ENCODE results near the gene STPG1.
A peak's percentile ranks its signal among the peaks of the same experiment; 100 is the strongest.

Gene STPG1

GRCh38 chr1:24323281-24323680, 90.3 kb downstream of the STPG1 start:
- Histone ChIP-seq H2BK15ac (ENCODE audit: low read depth, poor library complexity, severe bottlenecking) (peak overlapping the region; percentile 32), H3K79me1 (replicated peaks; ENCODE audit: low read length, poor library complexity, severe bottlenecking) (no peaks in the 10 kb centered on the region), H2BK5ac (ENCODE audit: low read depth, low read length, poor library complexity, severe bottlenecking) (no peak overlapping the region), H2BK12ac (ENCODE audit: low read length in 2 of 2) (no peak overlapping the region), H3K4me1 (ENCODE audit: control insufficient read depth, insufficient read depth, low read depth, low read length) (peaks cover 24% of the 10 kb centered on the region), H3K36me3 (ENCODE audit: control insufficient read depth in 1 of 2, insufficient read depth in 2 of 2, low read depth in 1 of 2, low read length in 2 of 2) (no peaks in the 10 kb centered on the region), H3K27me3 (ENCODE audit: control insufficient read depth in 1 of 2, insufficient read depth in 1 of 2, low read length in 2 of 2) (peaks cover 70 to 89% of the 10 kb centered on the region in 2 experiments), H3K4me2 (ENCODE audit: low read length, poor library complexity, severe bottlenecking) (no peak overlapping the region), H3K14ac (ENCODE audit: low read length in 2 of 2) (no peak overlapping the region), H3K9ac (ENCODE audit: low read length) (no peak overlapping the region), H3K9me3 (ENCODE audit: control insufficient read depth, low read length) (no peaks in the 10 kb centered on the region), H2AK5ac (ENCODE audit: low read length, severe bottlenecking) (peak overlapping the region; percentile 72), H3K18ac (ENCODE audit: low read depth in 1 of 2, low read length in 2 of 2) (no peak overlapping the region), H3K4ac (ENCODE audit: low read depth in 1 of 2, low read length in 2 of 2) (no peak overlapping the region), H2BK120ac (ENCODE audit: low read depth, low read length) (no peak overlapping the region), H3K27ac (ENCODE audit: low read length, poor library complexity, severe bottlenecking) (no peak overlapping the region), H2AFZ (ENCODE audit: low read depth, low read length) (no peak overlapping the region), H4K91ac (ENCODE audit: low read length) (no peak overlapping the region), H3K23ac (ENCODE audit: low read length in 2 of 2) (no peak overlapping the region), H4K8ac (ENCODE audit: low read length) (no peak overlapping the region), H3K4me3 (ENCODE audit: insufficient read depth in 1 of 2, low read depth in 1 of 2, low read length in 2 of 2) (no peak overlapping the region)
- no peak for DNase-seq
- 79% methylated on average over 2 of the region's 2 CpGs for WGBS

GRCh38 chr1:24322470-24323177, 91.0 kb downstream of the STPG1 start:
- no peak overlapping the region for H2BK5ac ChIP-seq (ENCODE audit: low read depth, low read length, poor library complexity, severe bottlenecking)
- no peak overlapping the region for H2AK5ac ChIP-seq (ENCODE audit: low read length, severe bottlenecking)
- peak overlapping the region; percentile 61 for H3K4me2 ChIP-seq (ENCODE audit: low read length, poor library complexity, severe bottlenecking)
- H2BK120ac ChIP-seq (ENCODE audit: low read depth, low read length), result peak overlapping the region; percentile 83
- peak overlapping the region in 1 of 2 experiments; percentile 78 for H3K4me3 ChIP-seq (ENCODE audit: insufficient read depth in 1 of 2, low read depth in 1 of 2, low read length in 2 of 2)
- peak overlapping the region; percentile 87 for H4K8ac ChIP-seq (ENCODE audit: low read length)
- peak overlapping the region; percentile 77 for H3K9ac ChIP-seq (ENCODE audit: low read length)
- H3K14ac ChIP-seq (ENCODE audit: low read length in 2 of 2), result no peak overlapping the region
- no peak overlapping the region for H3K23ac ChIP-seq (ENCODE audit: low read length in 2 of 2)
- H4K91ac ChIP-seq (ENCODE audit: low read length), result peak overlapping the region; percentile 78
- H2BK12ac ChIP-seq (ENCODE audit: low read length in 2 of 2), result peak overlapping the region; percentile 14 to 79
- no peaks in the 10 kb centered on the region for H3K36me3 ChIP-seq (ENCODE audit: control insufficient read depth in 1 of 2, insufficient read depth in 2 of 2, low read depth in 1 of 2, low read length in 2 of 2)
- no peak overlapping the region for H2AFZ ChIP-seq (ENCODE audit: low read depth, low read length)
- H2BK15ac ChIP-seq (ENCODE audit: low read depth, poor library complexity, severe bottlenecking), result peak overlapping the region; percentile 44
- peaks cover 24% of the 10 kb centered on the region for H3K4me1 ChIP-seq (ENCODE audit: control insufficient read depth, insufficient read depth, low read depth, low read length)
- H3K79me1 ChIP-seq (replicated peaks; ENCODE audit: low read length, poor library complexity, severe bottlenecking), result no peaks in the 10 kb centered on the region
- H3K4ac ChIP-seq (ENCODE audit: low read depth in 1 of 2, low read length in 2 of 2), result peak overlapping the region in 1 of 2 experiments; percentile 73
- DNase-seq, result no peak
- H3K18ac ChIP-seq (ENCODE audit: low read depth in 1 of 2, low read length in 2 of 2), result peak overlapping the region; percentile 25 to 56
- H3K27me3 ChIP-seq (ENCODE audit: control insufficient read depth in 1 of 2, insufficient read depth in 1 of 2, low read length in 2 of 2), result peaks cover 69 to 89% of the 10 kb centered on the region in 2 experiments
- no peaks in the 10 kb centered on the region for H3K9me3 ChIP-seq (ENCODE audit: control insufficient read depth, low read length)
- peak overlapping the region; percentile 41 for H3K27ac ChIP-seq (ENCODE audit: low read length, poor library complexity, severe bottlenecking)
- 18% methylated on average over 33 of the region's 33 CpGs for WGBS

- H3K27me3 ChIP-seq (ENCODE audit: control insufficient read depth in 1 of 2, insufficient read depth in 1 of 2, low read length in 2 of 2), result peaks cover 69 to 88% of the 10 kb centered on the region in 2 experiments
- peak overlapping the region; percentile 98 for H4K91ac ChIP-seq (ENCODE audit: low read length)
- H3K27ac ChIP-seq (ENCODE audit: low read length, poor library complexity, severe bottlenecking), result peak overlapping the region; percentile 1
- peak overlapping the region; percentile 61 for H3K4me2 ChIP-seq (ENCODE audit: low read length, poor library complexity, severe bottlenecking)
- DNase-seq, result peak; percentile 85
- H2BK5ac ChIP-seq (ENCODE audit: low read depth, low read length, poor library complexity, severe bottlenecking), result no peak overlapping the region
- no peak overlapping the region for H3K23ac ChIP-seq (ENCODE audit: low read length in 2 of 2)
- H2BK15ac ChIP-seq (ENCODE audit: low read depth, poor library complexity, severe bottlenecking), result peak overlapping the region; percentile 73
- peak overlapping the region; percentile 56 to 59 for H3K18ac ChIP-seq (ENCODE audit: low read depth in 1 of 2, low read length in 2 of 2)
- peak overlapping the region; percentile 10 to 86 for H3K4ac ChIP-seq (ENCODE audit: low read depth in 1 of 2, low read length in 2 of 2)
- H3K9ac ChIP-seq (ENCODE audit: low read length), result peak overlapping the region; percentile 77
- H3K9me3 ChIP-seq (ENCODE audit: control insufficient read depth, low read length), result no peaks in the 10 kb centered on the region
- H2BK120ac ChIP-seq (ENCODE audit: low read depth, low read length), result peak overlapping the region; percentile 97
- peak overlapping the region; percentile 43 to 78 for H3K4me3 ChIP-seq (ENCODE audit: insufficient read depth in 1 of 2, low read depth in 1 of 2, low read length in 2 of 2)
- H3K4me1 ChIP-seq (ENCODE audit: control insufficient read depth, insufficient read depth, low read depth, low read length), result peaks cover 28% of the 10 kb centered on the region
- peak overlapping the region; percentile 32 for H2AK5ac ChIP-seq (ENCODE audit: low read length, severe bottlenecking)
- peak overlapping the region in 1 of 2 experiments; percentile 68 for H3K14ac ChIP-seq (ENCODE audit: low read length in 2 of 2)
- H2AFZ ChIP-seq (ENCODE audit: low read depth, low read length), result peak overlapping the region; percentile 64
- H3K36me3 ChIP-seq (ENCODE audit: control insufficient read depth in 1 of 2, insufficient read depth in 2 of 2, low read depth in 1 of 2, low read length in 2 of 2), result no peaks in the 10 kb centered on the region
- H3K79me1 ChIP-seq (replicated peaks; ENCODE audit: low read length, poor library complexity, severe bottlenecking), result no peaks in the 10 kb centered on the region
- peak overlapping the region; percentile 16 to 75 for H2BK12ac ChIP-seq (ENCODE audit: low read length in 2 of 2)
- peak overlapping the region; percentile 97 for H4K8ac ChIP-seq (ENCODE audit: low read length)
- WGBS, result 8% methylated on average over 70 of the region's 72 CpGs
Observed at GRCh38 chr1:24321697-24322469, 91.7 kb downstream of the STPG1 start.

GRCh38 chr1:24321126-24321525, 92.5 kb downstream of the STPG1 start:
- Histone ChIP-seq H3K4me1 (ENCODE audit: control insufficient read depth, insufficient read depth, low read depth, low read length) (peaks cover 28% of the 10 kb centered on the region), H3K4me2 (ENCODE audit: low read length, poor library complexity, severe bottlenecking) (peak overlapping the region; percentile 61), H2BK15ac (ENCODE audit: low read depth, poor library complexity, severe bottlenecking) (peak overlapping the region; percentile 34), H3K27ac (ENCODE audit: low read length, poor library complexity, severe bottlenecking) (no peak overlapping the region), H3K27me3 (ENCODE audit: control insufficient read depth in 1 of 2, insufficient read depth in 1 of 2, low read length in 2 of 2) (peaks cover 65 to 92% of the 10 kb centered on the region in 2 experiments), H3K14ac (ENCODE audit: low read length in 2 of 2) (peak overlapping the region in 1 of 2 experiments; percentile 68), H3K4ac (ENCODE audit: low read depth in 1 of 2, low read length in 2 of 2) (peak overlapping the region; percentile 10 to 86), H2AK5ac (ENCODE audit: low read length, severe bottlenecking) (peak overlapping the region; percentile 32), H2BK12ac (ENCODE audit: low read length in 2 of 2) (peak overlapping the region; percentile 3 to 16), H3K23ac (ENCODE audit: low read length in 2 of 2) (no peak overlapping the region), H2BK120ac (ENCODE audit: low read depth, low read length) (peak overlapping the region; percentile 97), H3K9ac (ENCODE audit: low read length) (no peak overlapping the region), H3K4me3 (ENCODE audit: insufficient read depth in 1 of 2, low read depth in 1 of 2, low read length in 2 of 2) (no peak overlapping the region), H2BK5ac (ENCODE audit: low read depth, low read length, poor library complexity, severe bottlenecking) (no peak overlapping the region), H4K8ac (ENCODE audit: low read length) (peak overlapping the region; percentile 97), H3K9me3 (ENCODE audit: control insufficient read depth, low read length) (no peaks in the 10 kb centered on the region), H3K18ac (ENCODE audit: low read depth in 1 of 2, low read length in 2 of 2) (peak overlapping the region; percentile 56 to 59), H2AFZ (ENCODE audit: low read depth, low read length) (peak overlapping the region; percentile 64), H3K79me1 (replicated peaks; ENCODE audit: low read length, poor library complexity, severe bottlenecking) (no peaks in the 10 kb centered on the region), H4K91ac (ENCODE audit: low read length) (no peak overlapping the region), H3K36me3 (ENCODE audit: control insufficient read depth in 1 of 2, insufficient read depth in 2 of 2, low read depth in 1 of 2, low read length in 2 of 2) (no peaks in the 10 kb centered on the region)
- WGBS, result 73% methylated on average over 8 of the region's 8 CpGs
- DNase-seq, result no peak
